Measurements from ENCODE around the gene TTLL5.
"Not testable (repeated sequence)": the region's sequence is repeated elsewhere in the genome, so short reads cannot be mapped to it uniquely, and the experiment has no call there.

Gene TTLL5

DNA sequence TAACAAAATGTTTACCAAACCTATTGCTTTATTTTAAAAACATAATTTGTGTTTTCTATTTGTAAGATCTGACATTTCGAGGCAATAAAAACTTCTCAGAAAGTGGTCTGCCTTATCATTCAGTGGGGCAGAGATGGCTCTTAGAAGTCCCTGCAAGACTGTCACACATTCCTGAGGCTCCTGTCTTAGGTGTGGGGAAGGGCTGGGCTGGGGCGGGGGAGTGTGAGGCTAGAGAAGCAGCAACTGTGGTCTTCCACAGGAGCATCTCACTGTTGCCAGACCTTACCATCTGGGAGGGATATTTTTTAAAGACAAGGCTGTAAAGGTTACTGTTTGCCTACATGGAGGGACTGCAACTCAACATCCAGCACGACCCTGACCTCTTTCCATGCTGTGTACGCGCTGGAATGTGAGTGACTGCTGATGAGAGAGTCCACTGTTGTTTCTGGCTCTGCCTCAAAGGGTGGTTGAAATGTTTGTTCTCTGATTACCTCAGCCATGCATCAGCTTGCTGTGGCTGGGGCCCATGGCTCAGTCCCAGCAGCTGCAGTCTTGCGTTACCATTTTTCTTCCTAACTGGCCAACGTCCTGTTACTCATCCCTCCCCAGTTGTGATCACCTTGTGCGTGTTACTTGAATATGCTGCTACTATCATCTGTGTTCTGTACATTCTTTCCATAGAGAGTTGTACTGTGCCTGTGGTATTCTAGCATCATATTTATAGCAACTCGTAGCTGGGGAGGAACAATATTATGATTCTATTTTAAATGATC is 12.8 kb upstream of the TTLL5 start:
- DNase-seq (ENCODE audit: low spot score): peak; percentile 48

DNA sequence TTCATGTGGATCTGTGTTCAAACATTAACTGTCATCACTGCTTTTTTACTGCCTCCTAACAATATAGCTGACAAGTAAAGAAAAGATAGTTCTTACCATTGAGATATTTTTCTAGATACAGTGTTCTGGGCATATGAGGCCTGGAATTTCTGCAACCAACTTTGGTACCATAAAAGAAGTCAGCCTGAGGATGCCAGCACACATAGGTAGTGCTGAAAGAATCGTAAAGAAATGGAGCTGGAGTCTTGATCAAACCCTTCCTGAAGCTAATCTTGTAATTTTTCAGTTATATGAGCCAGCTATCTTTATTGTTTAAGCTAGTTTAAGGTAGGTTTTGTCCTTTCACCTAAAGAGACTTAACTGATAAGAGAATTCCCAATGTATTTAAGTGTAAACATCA is 11.7 kb upstream of the TTLL5 start:
- no peak for DNase-seq (ENCODE audit: low spot score)

DNA sequence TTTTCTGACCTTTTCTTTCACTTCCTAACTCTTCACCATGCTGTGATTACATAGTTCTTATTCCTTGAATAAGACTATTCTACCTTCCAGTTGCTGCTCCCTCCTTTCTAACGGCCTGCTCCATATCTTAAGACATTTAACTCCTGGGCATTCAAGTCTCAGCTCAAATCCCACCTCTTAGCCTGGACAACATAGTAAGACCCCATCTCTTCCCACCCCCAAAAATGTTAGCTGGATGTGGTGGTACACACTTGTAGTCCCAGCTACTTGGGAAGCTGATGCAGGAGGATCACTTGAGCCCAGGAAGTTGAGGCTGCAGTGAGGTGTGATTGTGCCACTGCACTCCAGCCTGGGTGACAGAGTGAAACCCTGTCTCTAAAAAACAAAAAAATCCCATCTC is 11.3 kb upstream of the TTLL5 start:
- no peak for DNase-seq (ENCODE audit: low spot score)

DNA sequence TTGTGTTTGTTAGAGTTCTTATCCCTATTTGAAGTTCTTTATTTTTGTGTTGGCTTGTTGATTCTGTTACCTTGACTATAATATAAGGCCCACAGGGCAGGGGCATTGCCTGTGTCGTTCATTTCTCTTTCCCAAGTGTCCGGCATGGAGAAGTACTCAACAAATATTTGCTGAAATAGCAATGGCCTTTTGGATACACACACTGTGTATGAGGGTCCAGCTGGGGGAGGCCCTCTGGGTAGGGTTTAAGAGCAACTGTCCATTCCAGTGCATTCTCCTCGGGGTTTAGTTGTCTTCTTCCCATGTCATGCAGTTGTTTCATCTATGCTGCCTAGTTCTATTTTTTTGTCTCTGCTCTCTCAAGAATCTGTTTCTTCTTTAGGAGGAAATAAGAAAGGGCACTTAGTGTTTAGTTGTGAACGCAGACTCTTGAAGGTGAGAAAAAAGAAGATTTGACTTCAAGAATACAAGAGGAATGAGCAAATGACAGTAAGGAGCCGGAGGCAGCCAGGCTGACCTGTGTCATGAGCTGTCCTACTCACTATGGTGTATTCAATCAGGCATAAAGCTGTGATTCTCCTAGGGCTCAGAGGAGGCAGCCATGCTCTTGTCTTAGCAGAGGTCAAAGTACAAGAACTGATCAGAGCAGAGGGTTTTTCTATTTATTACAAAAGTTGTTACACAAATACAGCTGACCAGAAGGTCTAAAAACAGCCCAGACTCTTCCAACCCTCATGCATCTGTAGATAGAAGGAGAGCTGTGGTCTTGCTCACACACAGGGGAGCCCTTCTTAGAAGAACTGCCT is 10.6 kb upstream of the TTLL5 start:
- no peak for DNase-seq (ENCODE audit: low spot score)

GRCh38 chr14:75653563-75653962 is 7.5 kb upstream of the TTLL5 start:
- no peak for DNase-seq (ENCODE audit: low spot score)

DNA sequence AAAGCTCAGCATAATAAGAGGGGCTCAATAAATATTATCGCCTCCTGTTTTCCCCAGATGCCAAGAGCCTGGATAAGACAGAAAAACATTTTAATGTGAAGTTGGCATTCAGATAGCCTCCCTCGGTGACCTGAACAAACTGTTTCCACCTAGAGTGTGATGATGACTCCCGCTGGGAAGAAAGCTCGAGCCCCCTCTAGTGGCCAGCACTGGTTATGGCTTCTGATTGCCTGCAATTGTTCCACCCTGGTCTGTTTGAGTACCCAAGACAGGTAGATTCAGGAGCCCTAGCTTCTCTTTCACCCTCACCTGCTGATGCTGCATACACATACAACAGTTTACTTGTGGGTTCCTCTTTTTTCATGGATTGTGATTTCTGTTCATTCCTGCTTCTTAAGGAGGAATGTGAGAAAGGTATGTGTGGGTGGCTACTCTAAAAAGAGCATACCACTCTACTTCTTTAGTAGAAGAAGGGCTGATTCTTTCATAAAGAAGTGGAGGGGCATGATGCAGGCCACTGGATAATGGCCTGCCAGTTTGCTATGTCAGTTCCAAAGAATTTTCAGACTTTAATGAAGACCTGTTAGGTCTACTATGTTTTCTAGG is 6.8 kb upstream of the TTLL5 start:
- DNase-seq (ENCODE audit: low spot score): peak; percentile 75

DNA sequence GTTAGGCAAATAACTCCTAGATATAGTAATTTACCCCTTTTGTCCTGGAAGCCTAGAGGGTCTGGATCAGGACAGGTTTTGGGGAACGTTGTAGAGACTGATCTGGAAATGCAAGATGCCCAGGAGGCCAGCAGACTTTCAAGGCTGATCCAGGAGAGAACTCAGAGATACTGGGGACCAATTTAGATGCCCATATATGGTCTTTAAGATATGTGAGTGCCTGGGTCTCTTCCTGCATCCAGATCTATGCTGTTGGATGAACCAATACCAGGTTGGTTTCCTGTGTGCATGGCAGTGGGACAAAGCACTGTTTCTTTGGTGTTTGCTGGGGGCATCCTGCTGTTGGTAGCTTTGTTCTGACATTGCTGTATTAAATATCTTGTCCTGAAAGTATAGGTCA is 5.8 kb upstream of the TTLL5 start:
- no peak for DNase-seq (ENCODE audit: low spot score)

DNA sequence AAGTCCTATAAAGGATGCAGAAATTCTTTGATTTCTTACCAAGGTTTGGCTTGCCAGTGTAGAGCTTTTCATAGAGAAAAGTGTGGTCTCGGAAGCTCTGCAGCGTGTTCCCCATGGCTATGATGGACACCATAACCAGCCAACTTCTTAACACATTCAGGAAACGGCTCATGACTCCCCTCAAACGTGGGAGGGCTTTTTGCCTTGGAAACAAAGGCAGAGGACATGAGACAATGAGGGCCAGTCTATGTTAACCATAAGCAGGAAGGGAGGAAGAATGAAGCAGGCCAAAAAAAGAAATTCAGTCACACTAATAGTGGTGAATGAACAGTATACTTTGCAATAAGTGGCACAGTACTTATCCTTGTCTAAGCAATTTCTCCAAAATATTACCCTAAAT is 3.7 kb upstream of the TTLL5 start:
- no peak for DNase-seq (ENCODE audit: low spot score)

DNA sequence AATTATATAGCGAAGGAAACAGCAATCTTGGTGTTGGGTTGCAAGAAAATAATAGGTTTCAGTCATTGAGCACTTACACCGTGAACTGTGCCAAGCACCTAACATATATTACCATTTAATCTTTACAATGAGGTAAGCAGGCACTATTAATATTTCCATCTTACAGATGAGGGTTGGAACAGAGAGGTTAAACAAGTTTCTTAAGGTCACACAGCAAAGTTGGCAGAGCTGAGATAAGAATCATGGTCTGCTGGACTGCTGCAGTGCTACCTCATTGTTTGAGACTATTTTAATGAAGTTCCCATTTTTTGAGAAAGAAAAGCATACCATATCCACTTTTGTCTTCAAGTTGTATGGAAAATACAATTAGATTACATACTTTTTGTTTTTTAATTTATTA is 2.1 kb upstream of the TTLL5 start:
- DNase-seq (ENCODE audit: low spot score): no peak

- no peak for DNase-seq (ENCODE audit: low spot score)
Measured at GRCh38 chr14:75660238-75660629, 812 bp upstream of the TTLL5 start.

DNA sequence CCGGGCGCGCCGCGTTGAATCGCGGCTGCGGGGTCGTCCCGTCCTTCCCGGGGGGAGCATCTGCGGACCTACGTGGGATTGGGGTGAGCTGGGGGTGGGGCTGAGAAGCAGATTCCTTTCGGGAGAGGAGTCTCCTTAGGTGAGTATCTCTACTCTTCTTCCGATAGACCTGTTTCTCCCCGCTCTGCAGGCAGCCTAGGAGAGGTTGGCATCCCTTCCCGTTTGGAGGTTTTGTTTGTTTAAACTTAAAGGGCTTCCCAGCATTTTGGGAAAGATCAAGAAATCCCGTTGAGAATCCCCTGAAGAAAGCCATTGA is 411 bp downstream of the TTLL5 start:
- DNase-seq (ENCODE audit: low spot score): peak; percentile 48

DNA sequence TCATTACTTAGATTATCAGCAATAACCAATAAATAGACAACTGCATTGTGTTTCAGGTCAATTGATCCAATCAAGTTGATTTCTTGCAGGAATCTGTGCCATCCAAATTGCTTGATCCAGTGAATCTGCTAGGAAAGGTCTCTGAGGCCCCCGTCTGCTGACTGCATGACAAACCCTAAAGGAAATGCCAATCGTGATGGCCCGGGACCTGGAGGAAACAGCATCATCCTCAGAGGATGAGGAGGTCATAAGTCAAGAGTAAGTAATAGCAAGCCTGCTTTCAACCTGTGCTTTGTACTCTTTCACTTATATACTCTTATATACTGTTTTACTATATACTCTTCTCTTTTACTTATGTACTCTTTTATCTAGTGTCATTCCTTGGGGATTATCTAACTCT is 1.9 kb downstream of the TTLL5 start:
- DNase-seq (ENCODE audit: low spot score): no peak

DNA sequence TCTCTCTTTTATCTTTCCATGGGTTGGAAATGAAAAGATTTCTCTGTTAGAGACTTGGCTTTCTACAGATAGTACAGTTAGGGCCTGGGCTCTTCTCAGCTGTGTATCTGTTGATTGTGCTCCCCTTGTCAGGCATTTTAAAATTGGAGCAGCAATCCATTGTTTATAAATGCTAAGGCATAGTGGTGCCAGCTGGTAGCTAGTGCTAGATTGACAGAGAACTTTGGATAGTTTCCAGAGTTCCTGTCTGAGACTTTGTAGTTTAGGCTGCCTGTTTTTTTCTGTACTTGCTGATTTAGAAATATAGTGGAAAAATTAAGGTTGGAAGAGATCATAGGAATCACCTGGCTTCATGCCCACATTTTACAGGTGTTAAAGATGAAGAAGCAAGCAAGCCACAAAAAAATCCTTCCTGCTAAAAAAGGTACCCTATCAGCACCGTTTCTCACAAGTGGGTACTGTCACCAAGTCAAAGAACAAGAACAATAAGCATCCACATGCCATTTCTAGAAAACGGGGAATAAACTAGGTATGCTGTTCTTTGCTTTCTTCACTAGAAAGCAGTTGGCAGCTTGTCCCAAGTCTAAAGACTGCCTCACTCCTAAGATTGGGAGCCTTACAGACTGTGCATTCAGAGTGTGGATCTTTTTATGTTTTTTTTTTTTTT is 6.2 kb downstream of the TTLL5 start:
- DNase-seq (ENCODE audit: low spot score): peak; percentile 86

GRCh38 chr14:75672605-75673192 is 11.7 kb downstream of the TTLL5 start:
- no peak for DNase-seq (ENCODE audit: low spot score)

- DNase-seq (ENCODE audit: low spot score): no peak
Measured at GRCh38 chr14:75673345-75674035, 12.4 kb downstream of the TTLL5 start.

DNA sequence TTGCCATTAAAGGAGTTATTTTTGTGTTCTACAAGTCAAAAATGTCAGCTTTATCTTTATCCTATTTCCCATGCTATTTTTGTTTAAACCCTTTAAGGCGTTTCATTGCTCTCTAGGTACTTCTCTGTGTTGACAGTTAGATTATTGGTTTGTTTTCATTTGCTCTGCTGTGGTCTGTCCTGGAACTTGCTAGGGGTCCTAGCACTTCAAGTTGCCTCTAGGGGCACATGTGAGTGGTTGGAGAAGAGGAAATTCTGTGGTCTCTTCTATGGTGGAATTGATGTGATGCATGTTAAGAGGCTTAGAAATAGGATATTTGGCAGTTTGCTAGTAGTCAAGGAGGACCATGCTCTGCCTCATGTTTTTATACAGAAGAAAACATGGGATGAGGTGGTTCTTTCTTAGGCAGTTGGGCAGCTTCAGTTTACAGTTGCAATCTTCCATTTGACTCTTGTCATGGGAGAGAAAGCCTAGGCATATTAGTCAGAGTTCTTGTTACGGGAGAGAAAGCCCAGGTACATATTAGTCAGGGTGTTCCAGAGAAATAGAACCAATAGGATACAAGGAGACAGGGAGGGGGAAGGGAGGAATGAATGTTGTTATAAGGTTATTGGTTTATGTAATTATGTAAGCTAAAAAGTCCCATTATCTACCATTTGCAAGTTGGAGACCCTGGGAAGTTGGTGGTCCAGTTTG is 14.4 kb downstream of the TTLL5 start:
- DNase-seq (ENCODE audit: low spot score): no peak

DNA sequence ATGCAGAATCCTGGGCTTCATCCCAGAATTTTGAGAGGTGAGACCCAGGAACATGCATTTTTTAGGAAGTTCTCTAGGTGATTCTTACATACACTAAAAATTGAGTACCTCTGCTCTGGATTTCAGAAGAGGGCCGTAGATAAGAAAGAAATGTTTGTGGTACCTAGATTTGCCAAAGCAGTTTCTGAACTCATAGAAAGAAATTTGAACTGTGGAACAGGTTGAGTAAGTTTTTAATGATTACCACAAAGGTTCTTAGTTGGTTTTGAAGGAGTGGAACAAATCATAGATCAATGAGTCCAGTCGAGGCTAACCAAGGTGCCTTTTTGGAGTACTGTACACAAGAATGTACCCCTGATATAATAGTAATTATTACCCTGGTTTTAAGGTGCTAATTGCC is 24.9 kb downstream of the TTLL5 start:
- no peak for DNase-seq (ENCODE audit: low spot score)

- no peak for DNase-seq (ENCODE audit: low spot score)
Measured at GRCh38 chr14:75689012-75689411, 28.0 kb downstream of the TTLL5 start.

- DNase-seq (ENCODE audit: low spot score): no peak
Measured at GRCh38 chr14:75690010-75690409, 29.0 kb downstream of the TTLL5 start.

DNA sequence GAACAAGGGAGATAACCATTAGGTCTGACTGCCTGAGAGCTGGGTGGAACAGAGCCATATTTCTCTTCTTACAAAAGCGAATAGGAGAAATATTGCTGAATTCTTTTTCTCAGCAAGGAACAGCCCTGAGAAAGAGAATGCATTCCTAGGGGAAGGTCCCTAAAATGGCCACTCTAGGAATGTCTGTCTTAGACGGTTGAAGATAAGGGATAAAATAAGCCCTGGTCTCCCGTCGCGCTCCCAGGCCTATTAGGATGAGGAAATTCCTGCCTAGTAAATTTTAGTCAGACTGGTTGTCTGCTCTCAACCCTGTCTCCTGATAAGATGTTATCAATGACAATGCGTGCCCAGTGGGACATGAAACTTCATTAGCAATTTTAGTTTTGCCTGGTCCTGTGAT is 34.0 kb downstream of the TTLL5 start:
- not testable (repeated sequence) for DNase-seq (ENCODE audit: low spot score)

- DNase-seq (ENCODE audit: low spot score): peak; percentile 90
Measured at GRCh38 chr14:75697386-75697785, 36.3 kb downstream of the TTLL5 start.
